ENCODE data around the gene HOXA3. TPM values are rescaled to one million over a fixed set of nuclear protein-coding genes. Genes with fewer than 3 reads are reported as not detected.

The HOXA3 gene
- total and polyA plus RNA-seq, 10 of the 15 experiments (the other 5 are each of a cell fraction or from before 2014, with no cell fraction given): 0.05 TPM; not detected in 9

- TF ChIP-seq E2F8 (IDR thresholded peaks at IDR 0.05; ENCODE audit: low read depth, partially characterized antibody) (no peak), PAX8 (IDR thresholded peaks at IDR 0.05) (no peak)
These were observed 86.2 kb downstream of the HOXA3 start (continued) for GRCh38 chr7:27066148-27066547.

GRCh38 chr7:27065709-27066108 lies 86.7 kb downstream of the HOXA3 start:
- no peaks in the 10 kb centered on the region for H4K20me1 ChIP-seq (ENCODE audit: control insufficient read depth, insufficient read depth)
- in situ Hi-C loops (cut with MboI): no loop called here
- 0 out of 2 replicates have a peak, but pooled peaks have one; percentile 18 for TF ChIP-seq NFYB (IDR thresholded peaks at IDR 0.05; ENCODE audit: insufficient read depth, low read depth, low read length)
- no peak for TF ChIP-seq PKNOX1 (IDR thresholded peaks at IDR 0.05)
- TF ChIP-seq ZNF207 (IDR thresholded peaks at IDR 0.05; ENCODE audit: borderline replicate concordance): no peak

More at GRCh38 chr7:27065709-27066108, 86.7 kb downstream of the HOXA3 start:
- no peaks in the 10 kb centered on the region for H3K27me3 ChIP-seq (replicated peaks in 1 of 2; ENCODE audit: control insufficient read depth in 2 of 2, insufficient read depth in 2 of 2, low read length in 1 of 2)
- no peaks in the 10 kb centered on the region for H3K36me3 ChIP-seq (ENCODE audit: control insufficient read depth in 2 of 2, insufficient read depth in 2 of 2, low read length in 1 of 2)
- RAD21 ChIA-PET (ENCODE audit: unreplicated experiment): interaction anchor here (0.9 to 2.1 kb wide), 3 partner anchors 18 to 27 kb away, joined by 3 to 5 read pairs (median 3); no protein-coding TSS in a partner anchor
- CTCF ChIA-PET: interaction anchor here (1.3 kb wide), 1 partner anchor 18 kb away, joined by 3 read pairs; no protein-coding TSS in a partner anchor
- WGBS (ENCODE audit: insufficient coverage, insufficient replicate concordance, low lambda C conversion rate, missing lambda C conversion rate): 59% methylated on average over 2 of the region's 2 CpGs
- H3K4me3 ChIP-seq: no peak overlapping the region
- ATAC-seq: no peak
- H3K4me1 ChIP-seq (ENCODE audit: control insufficient read depth, insufficient read depth, low read length): no peaks in the 10 kb centered on the region
- no TSS peak for BruUV-seq (replicated peaks)
- H3K9me3 ChIP-seq (replicated peaks; ENCODE audit: control insufficient read depth, insufficient read depth, low read length): no peaks in the 10 kb centered on the region
- H3K79me2 ChIP-seq (ENCODE audit: control insufficient read depth, insufficient read depth, low read length): no peaks in the 10 kb centered on the region
- H3K9ac ChIP-seq (ENCODE audit: control insufficient read depth, insufficient read depth, low read length): no peak overlapping the region
- H2AFZ ChIP-seq (ENCODE audit: control insufficient read depth, low read depth, low read length): no peak overlapping the region
- POLR2A ChIA-PET: interaction anchor here (0.8 to 1.9 kb wide), 2 partner anchors 9 to 18 kb away, joined by 3 to 8 read pairs; no protein-coding TSS in a partner anchor
- intact Hi-C loops (cut with micrococcal nuclease; ENCODE audit: unreplicated experiment): no loop called here
- DNase-seq (ENCODE audit: low read depth, low spot score): no peak
- no peak overlapping the region for H3K27ac ChIP-seq (ENCODE audit: control insufficient read depth, insufficient read depth)
- FAIRE-seq: no peak
- SMC1A ChIA-PET (ENCODE audit: uncharacterized antibody, unreplicated experiment): interaction anchor here (0.9 to 2.2 kb wide), 4 partner anchors 8 to 203 kb away, joined by 3 to 8 read pairs (median 4); no protein-coding TSS in a partner anchor
- H3K4me2 ChIP-seq (ENCODE audit: control insufficient read depth, insufficient read depth): no peak overlapping the region

Measured in GM12878 (cell line).